HCT116 (cell line): Measurements from ENCODE around the gene NEMP2.

ENCODE experiments used
- CTCF ChIP-seq, 3 experiments: fragments of 200-600 bp in 1 of 3; sonication (generic) in 1 of 3; IDR thresholded peaks in 2 of 3; conservative IDR thresholded peaks in 1 of 3; 2 replicates each; pipeline ENCODE4 v1.5.1; 2012 to 2017; ENCODE audit warnings: low read depth in 2 of 3, low read length in 2 of 3, antibody characterized with exemption in 1 of 3, borderline replicate concordance in 1 of 3, control low read depth in 1 of 3, mild to moderate bottlenecking in 1 of 3, mixed read lengths in 1 of 3, mixed run types in 1 of 3, moderate library complexity in 1 of 3; ENCODE audit not compliant: insufficient read depth in 1 of 3
- EZH2 ChIP-seq: fragments of 200-600 bp; sonication (generic); IDR thresholded peaks from 2 replicates; pipeline ENCODE4 v1.6.1; 2017; ENCODE audit warnings: antibody characterized with exemption, mixed run types
- EZH2phosphoT487 ChIP-seq: fragments of 200-600 bp; IDR thresholded peaks from 2 replicates; pipeline ENCODE4 v1.6.1; 2018; ENCODE audit warnings: antibody characterized with exemption, borderline replicate concordance
- FOSL1 ChIP-seq: IDR thresholded peaks from 2 replicates; pipeline ENCODE4 v1.6.1; 2012; ENCODE audit warnings: low read depth
- JUND ChIP-seq: IDR thresholded peaks from 2 replicates; pipeline ENCODE4 v1.6.1; 2012
- MAX ChIP-seq: IDR thresholded peaks from 2 replicates; pipeline ENCODE4 v1.6.1; 2012
- POLR2A ChIP-seq: IDR thresholded peaks from 2 replicates; pipeline ENCODE4 v1.7.0; 2011; ENCODE audit warnings: borderline replicate concordance; ENCODE audit not compliant: insufficient read depth, insufficient read length; ENCODE audit errors: extremely low read depth
- POLR2AphosphoS5 ChIP-seq: IDR thresholded peaks from 2 replicates; pipeline ENCODE4 v1.6.1; 2011; ENCODE audit warnings: mild to moderate bottlenecking, low read depth, low read length, moderate library complexity
- RAD21 ChIP-seq: IDR thresholded peaks from 2 replicates; pipeline ENCODE4 v1.6.1; 2012; ENCODE audit warnings: low read depth, mild to moderate bottlenecking
- SRF ChIP-seq: IDR thresholded peaks from 2 replicates; pipeline ENCODE4 v1.6.1; 2012; ENCODE audit warnings: low read depth
- TCF7L2 ChIP-seq: IDR thresholded peaks from 2 replicates; pipeline ENCODE4 v1.7.0; 2011; ENCODE audit warnings: borderline replicate concordance, inconsistent platforms; ENCODE audit not compliant: insufficient read depth, insufficient read length; ENCODE audit errors: extremely low read depth
- ZNF274 ChIP-seq: fragments of 200-500 bp; sonication (Bioruptor generic); IDR thresholded peaks from 2 replicates; pipeline ENCODE4 v1.6.1; 2014; ENCODE audit warnings: mild to moderate bottlenecking, low read depth, low read length, inconsistent platforms

GRCh38 chr2:190532581-190532980 is 1.9 kb downstream of the NEMP2 start:
- TF ChIP-seq JUND (no peak), CTCF (IDR thresholded peaks at IDR 0.05 in 2 of 3, conservative IDR thresholded peaks at IDR 0.05 in 1 of 3; ENCODE audit: borderline replicate concordance in 1 of 3, insufficient read depth in 1 of 3, low read depth in 2 of 3, low read length in 2 of 3) (no peak), POLR2A (no peak), FOSL1 (no peak), EZH2 (no peak), POLR2AphosphoS5 (no peak), MAX (no peak), EZH2phosphoT487 (no peak), SRF (no peak), TCF7L2 (no peak), RAD21 (no peak), ZNF274 (no peak)
